22Rv1 (cell line): ENCODE results near the gene MS4A4A.

Experiments used
- H3K27ac ChIP-seq: fragments of 450-650 bp; 2 replicates; pipeline ENCODE4 v1.5.1; 2017
- ZFX ChIP-seq: fragments of 450-650 bp; IDR thresholded peaks from 2 replicates; pipeline ENCODE4 v1.6.1; 2017; ENCODE audit warnings: antibody characterized with exemption, borderline replicate concordance
- TF ChIP-seq, protein P1 (sequence below): fragments of 450-650 bp; IDR thresholded peaks from 2 replicates; pipeline ENCODE4 v1.5.1; 2017; ENCODE audit warnings: mild to moderate bottlenecking

Gene MS4A4A

DNA sequence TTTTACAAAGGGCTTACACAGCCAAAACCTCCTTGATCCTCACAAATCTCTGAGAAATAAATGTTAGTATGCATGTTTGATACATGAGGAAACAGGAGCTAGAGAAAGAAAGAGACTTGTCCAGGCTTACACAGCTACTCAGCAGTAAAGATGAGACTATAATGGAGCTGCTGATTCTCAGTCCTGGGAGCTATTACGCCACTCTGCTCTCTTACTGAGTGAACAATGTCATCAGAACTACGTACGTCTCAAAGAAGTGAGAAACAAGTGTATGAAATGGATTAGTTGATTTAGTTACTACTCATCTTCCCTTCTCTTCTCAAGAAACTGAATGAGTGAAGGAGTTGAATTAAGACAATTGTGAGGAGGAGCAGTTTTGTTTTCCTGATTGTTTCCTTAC lies 58.9 kb downstream of the MS4A4A start:
- no peak for TF ChIP-seq ZFX
- TF ChIP-seq, protein P1, sequence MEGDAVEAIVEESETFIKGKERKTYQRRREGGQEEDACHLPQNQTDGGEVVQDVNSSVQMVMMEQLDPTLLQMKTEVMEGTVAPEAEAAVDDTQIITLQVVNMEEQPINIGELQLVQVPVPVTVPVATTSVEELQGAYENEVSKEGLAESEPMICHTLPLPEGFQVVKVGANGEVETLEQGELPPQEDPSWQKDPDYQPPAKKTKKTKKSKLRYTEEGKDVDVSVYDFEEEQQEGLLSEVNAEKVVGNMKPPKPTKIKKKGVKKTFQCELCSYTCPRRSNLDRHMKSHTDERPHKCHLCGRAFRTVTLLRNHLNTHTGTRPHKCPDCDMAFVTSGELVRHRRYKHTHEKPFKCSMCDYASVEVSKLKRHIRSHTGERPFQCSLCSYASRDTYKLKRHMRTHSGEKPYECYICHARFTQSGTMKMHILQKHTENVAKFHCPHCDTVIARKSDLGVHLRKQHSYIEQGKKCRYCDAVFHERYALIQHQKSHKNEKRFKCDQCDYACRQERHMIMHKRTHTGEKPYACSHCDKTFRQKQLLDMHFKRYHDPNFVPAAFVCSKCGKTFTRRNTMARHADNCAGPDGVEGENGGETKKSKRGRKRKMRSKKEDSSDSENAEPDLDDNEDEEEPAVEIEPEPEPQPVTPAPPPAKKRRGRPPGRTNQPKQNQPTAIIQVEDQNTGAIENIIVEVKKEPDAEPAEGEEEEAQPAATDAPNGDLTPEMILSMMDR, result no peak
- no peak overlapping the region for H3K27ac ChIP-seq

- H3K27ac ChIP-seq, result no peak overlapping the region
- TF ChIP-seq ZFX, result no peak
- TF ChIP-seq, protein P1, result peak; percentile 78
Observed at GRCh38 chr11:60343094-60343704, 62.7 kb downstream of the MS4A4A start.

DNA sequence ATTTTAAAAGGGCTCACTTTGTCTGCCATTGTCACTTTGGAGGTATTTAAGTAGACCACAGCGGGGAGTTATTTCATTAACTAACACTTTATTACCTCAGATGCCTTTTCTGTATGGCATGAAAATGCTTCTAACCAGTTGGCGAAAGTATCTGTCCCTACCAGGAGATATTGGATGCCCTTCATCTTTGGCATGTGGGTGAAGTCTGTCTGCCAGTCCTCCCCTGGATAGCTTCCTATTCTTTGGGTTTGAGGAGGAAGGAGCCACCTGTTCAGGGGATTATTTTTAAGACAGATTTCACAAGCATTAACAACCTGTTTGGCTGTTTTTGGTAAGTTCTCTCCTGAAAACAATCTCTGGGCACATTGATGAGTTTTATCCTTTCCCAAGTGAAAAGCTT lies 63.7 kb downstream of the MS4A4A start:
- no peak overlapping the region for H3K27ac ChIP-seq
- TF ChIP-seq, protein P1, result no peak
- TF ChIP-seq ZFX, result no peak

DNA sequence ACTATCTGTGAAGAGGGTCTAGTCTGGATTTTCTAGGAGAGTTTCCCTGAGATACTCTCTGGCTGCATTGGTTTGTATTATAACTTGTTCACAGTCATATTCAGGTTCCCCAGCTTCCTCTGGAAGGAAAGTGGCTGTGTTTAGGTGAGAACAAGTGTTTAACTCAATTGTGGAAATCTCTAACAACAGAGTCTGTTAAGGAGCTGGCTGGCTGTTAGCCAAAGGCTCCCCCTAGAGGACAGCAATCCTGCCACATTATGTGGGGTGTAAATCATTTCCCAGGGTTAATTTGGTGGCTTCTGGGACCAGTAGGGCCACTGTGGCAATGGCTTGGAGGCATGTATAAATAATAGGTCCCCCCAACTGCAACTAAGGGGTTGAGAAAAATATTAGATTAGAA lies 65.0 kb downstream of the MS4A4A start:
- TF ChIP-seq, protein P1, result peak; percentile 43
- no peak for TF ChIP-seq ZFX
- no peak overlapping the region for H3K27ac ChIP-seq

- H3K27ac ChIP-seq, result no peak overlapping the region
- TF ChIP-seq ZFX, result no peak
- TF ChIP-seq, protein P1, result no peak
Observed at GRCh38 chr11:60347084-60347797, 66.8 kb downstream of the MS4A4A start.

DNA sequence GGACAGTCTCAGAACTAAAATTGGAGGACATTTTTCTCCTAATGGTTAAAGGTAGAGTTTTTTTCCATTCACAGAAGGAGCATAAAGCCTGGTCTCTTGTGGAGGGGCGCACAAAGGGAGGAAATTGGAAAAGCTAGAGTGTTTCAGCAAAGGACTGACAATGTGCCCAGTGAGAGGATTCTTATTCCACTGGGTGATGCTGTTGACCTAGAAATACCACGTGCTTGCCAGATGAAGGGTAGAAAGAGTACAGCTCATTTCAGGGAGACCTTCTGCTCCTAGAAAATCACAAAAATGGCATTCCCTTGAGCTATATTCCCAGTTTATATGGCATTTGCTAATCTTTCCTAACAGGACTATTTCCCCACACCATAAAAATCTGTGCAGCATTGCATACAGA lies 67.7 kb downstream of the MS4A4A start:
- no peak overlapping the region for H3K27ac ChIP-seq
- TF ChIP-seq, protein P1, result no peak
- TF ChIP-seq ZFX, result no peak

DNA sequence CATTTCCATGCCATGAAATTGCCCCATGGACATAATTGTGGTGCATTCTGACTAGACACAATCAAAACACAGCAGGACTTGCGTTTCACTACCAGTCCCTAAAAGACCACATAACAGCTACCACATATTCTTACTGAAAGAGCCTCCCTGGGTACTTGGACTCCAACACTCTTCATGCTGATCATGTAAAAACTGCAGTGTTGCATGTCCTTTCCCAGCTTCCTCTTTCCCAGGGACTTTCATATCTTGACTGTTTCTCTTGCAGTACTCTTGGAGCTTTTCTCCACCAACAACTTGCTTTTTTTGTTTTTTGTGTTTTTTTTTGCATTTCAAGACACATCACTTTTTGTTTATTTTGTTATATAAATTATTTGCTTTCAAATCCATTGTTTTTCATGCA lies 69.5 kb downstream of the MS4A4A start:
- no peak overlapping the region for H3K27ac ChIP-seq
- TF ChIP-seq, protein P1, result no peak
- no peak for TF ChIP-seq ZFX
